Measurements from ENCODE around the gene WFS1. TPM values are rescaled to one million over a fixed set of nuclear protein-coding genes. Genes with fewer than 3 reads are reported as not detected.

The WFS1 gene
- total and polyA plus RNA-seq, 2 of the 13 experiments (the other 11 are each of a cell fraction or from before 2014, with no cell fraction given), result 39.1 to 42.2 TPM

GRCh38 chr4:6252051-6252450 is 17.6 kb upstream of the WFS1 start:
- H3K9ac ChIP-seq (ENCODE audit: insufficient read depth, low read depth, low read length), result no peak overlapping the region
- FAIRE-seq, result no peak
- no peaks in the 10 kb centered on the region for H3K79me2 ChIP-seq (ENCODE audit: insufficient read depth, low read length)
- H3K27me3 ChIP-seq (ENCODE audit: control insufficient read depth in 1 of 2, insufficient read depth in 2 of 2, low read length in 2 of 2), result peaks cover 2 to 27% of the 10 kb centered on the region in 2 experiments; a peak in 2 of 5 replicates
- H3K4me2 ChIP-seq (ENCODE audit: low read depth, low read length), result no peak overlapping the region
- in situ Hi-C loops (cut with HindIII; ENCODE audit: extremely low pct_ligation_motif_present, low pct_unique_long_range_greater_than_20kb), result no loop called here
- no peak overlapping the region for H2AFZ ChIP-seq (ENCODE audit: low read length)
- ChIA-PET CTCF (ENCODE audit: low intra/inter-chr PET ratio, low total read pairs) (interaction anchor here (4.8 kb wide), 1 partner anchor 77 kb away, joined by 66 read pairs; no protein-coding TSS in a partner anchor), POLR2A (no interaction called here)
- no peak; the same call in 2 of the 3 replicates for ATAC-seq
- H3K27ac ChIP-seq (ENCODE audit: extremely low read length, insufficient read depth, low read length), result no peak overlapping the region
- intact Hi-C loops (cut with micrococcal nuclease; ENCODE audit: unreplicated experiment), result loop anchor here (10.0 kb wide), 1 partner anchor 293 kb away; no protein-coding TSS in a partner anchor
- no peaks in the 10 kb centered on the region for H4K20me1 ChIP-seq (ENCODE audit: insufficient read depth, low read length)
- WGBS (ENCODE audit: low lambda C conversion rate), result no CpG with 5 or more reads among the region's 8 CpGs
- H3K9me3 ChIP-seq (ENCODE audit: low read length), result no peaks in the 10 kb centered on the region
- DNase-seq (ENCODE audit: low spot score), result no peak
- no peaks in the 10 kb centered on the region for H3K36me3 ChIP-seq (replicated peaks in 1 of 2; ENCODE audit: control insufficient read depth in 1 of 2, insufficient read depth in 2 of 2, low read length in 2 of 2)
- no peak overlapping the region for H3K4me3 ChIP-seq (replicated peaks in 1 of 3; ENCODE audit: insufficient read depth in 1 of 3, low read depth in 2 of 3, low read length in 3 of 3)
- no TSS peak for BruUV-seq (replicated peaks)
- no peaks in the 10 kb centered on the region for H3K4me1 ChIP-seq (ENCODE audit: insufficient read depth, low read length)
- TF ChIP-seq ZNF224 (CRISPR knock-in tag; IDR thresholded peaks at IDR 0.05) (no peak), TSC22D2 (CRISPR knock-in tag; IDR thresholded peaks at IDR 0.05; ENCODE audit: borderline replicate concordance) (no peak), ZBTB49 (CRISPR knock-in tag; IDR thresholded peaks at IDR 0.05; ENCODE audit: borderline replicate concordance) (no peak), PITX1 (CRISPR knock-in tag; IDR thresholded peaks at IDR 0.05) (no peak), SRSF9 (IDR thresholded peaks at IDR 0.05; ENCODE audit: borderline replicate concordance, insufficient read depth, low read depth, low read length, poor library complexity, severe bottlenecking) (no peak), NPAS2 (CRISPR knock-in tag; IDR thresholded peaks at IDR 0.05; ENCODE audit: borderline replicate concordance) (no peak), GMEB2 (CRISPR knock-in tag; IDR thresholded peaks at IDR 0.05; ENCODE audit: low read depth) (no peak), ZNF274 (CRISPR knock-in tag; IDR thresholded peaks at IDR 0.05) (no peak), BORCS8-MEF2B (CRISPR knock-in tag; IDR thresholded peaks at IDR 0.05) (no peak), TAF1 (CRISPR knock-in tag; IDR thresholded peaks at IDR 0.05) (no peak), HNRNPK (IDR thresholded peaks at IDR 0.05; ENCODE audit: low read depth, low read length, poor library complexity, severe bottlenecking) (no peak)
- TF ChIP-seq, protein P1, sequence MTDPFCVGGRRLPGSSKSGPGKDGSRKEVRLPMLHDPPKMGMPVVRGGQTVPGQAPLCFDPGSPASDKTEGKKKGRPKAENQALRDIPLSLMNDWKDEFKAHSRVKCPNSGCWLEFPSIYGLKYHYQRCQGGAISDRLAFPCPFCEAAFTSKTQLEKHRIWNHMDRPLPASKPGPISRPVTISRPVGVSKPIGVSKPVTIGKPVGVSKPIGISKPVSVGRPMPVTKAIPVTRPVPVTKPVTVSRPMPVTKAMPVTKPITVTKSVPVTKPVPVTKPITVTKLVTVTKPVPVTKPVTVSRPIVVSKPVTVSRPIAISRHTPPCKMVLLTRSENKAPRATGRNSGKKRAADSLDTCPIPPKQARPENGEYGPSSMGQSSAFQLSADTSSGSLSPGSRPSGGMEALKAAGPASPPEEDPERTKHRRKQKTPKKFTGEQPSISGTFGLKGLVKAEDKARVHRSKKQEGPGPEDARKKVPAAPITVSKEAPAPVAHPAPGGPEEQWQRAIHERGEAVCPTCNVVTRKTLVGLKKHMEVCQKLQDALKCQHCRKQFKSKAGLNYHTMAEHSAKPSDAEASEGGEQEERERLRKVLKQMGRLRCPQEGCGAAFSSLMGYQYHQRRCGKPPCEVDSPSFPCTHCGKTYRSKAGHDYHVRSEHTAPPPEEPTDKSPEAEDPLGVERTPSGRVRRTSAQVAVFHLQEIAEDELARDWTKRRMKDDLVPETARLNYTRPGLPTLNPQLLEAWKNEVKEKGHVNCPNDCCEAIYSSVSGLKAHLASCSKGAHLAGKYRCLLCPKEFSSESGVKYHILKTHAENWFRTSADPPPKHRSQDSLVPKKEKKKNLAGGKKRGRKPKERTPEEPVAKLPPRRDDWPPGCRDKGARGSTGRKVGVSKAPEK (CRISPR knock-in tag; IDR thresholded peaks at IDR 0.05; ENCODE audit: borderline replicate concordance), result no peak
- TF ChIP-seq, protein P2, sequence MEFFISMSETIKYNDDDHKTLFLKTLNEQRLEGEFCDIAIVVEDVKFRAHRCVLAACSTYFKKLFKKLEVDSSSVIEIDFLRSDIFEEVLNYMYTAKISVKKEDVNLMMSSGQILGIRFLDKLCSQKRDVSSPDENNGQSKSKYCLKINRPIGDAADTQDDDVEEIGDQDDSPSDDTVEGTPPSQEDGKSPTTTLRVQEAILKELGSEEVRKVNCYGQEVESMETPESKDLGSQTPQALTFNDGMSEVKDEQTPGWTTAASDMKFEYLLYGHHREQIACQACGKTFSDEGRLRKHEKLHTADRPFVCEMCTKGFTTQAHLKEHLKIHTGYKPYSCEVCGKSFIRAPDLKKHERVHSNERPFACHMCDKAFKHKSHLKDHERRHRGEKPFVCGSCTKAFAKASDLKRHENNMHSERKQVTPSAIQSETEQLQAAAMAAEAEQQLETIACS (CRISPR knock-in tag; IDR thresholded peaks at IDR 0.05), result no peak
- TF ChIP-seq, protein P3, sequence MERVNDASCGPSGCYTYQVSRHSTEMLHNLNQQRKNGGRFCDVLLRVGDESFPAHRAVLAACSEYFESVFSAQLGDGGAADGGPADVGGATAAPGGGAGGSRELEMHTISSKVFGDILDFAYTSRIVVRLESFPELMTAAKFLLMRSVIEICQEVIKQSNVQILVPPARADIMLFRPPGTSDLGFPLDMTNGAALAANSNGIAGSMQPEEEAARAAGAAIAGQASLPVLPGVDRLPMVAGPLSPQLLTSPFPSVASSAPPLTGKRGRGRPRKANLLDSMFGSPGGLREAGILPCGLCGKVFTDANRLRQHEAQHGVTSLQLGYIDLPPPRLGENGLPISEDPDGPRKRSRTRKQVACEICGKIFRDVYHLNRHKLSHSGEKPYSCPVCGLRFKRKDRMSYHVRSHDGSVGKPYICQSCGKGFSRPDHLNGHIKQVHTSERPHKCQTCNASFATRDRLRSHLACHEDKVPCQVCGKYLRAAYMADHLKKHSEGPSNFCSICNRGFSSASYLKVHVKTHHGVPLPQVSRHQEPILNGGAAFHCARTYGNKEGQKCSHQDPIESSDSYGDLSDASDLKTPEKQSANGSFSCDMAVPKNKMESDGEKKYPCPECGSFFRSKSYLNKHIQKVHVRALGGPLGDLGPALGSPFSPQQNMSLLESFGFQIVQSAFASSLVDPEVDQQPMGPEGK (CRISPR knock-in tag; IDR thresholded peaks at IDR 0.05), result no peak
